WERI-Rb-1 (cell line): ENCODE results near the gene TMEM61.

Experiments
- DNase-seq: peaks from one replicate; pipeline ENCODE4 v3.0.0-alpha.2; 2020
- H3K27ac ChIP-seq: fragments of 250-450 bp; sonication (Bioruptor Pico); 2 replicates; pipeline ENCODE4 v1.5.1; 2020; ENCODE audit warnings: mild to moderate bottlenecking, moderate library complexity
- H3K27me3 ChIP-seq: fragments of 250-450 bp; sonication (Bioruptor Pico); 2 replicates; pipeline ENCODE4 v1.5.1; 2021; ENCODE audit warnings: mild to moderate bottlenecking, low read depth, moderate library complexity; ENCODE audit not compliant: insufficient read depth, severe bottlenecking
- H3K36me3 ChIP-seq: fragments of 250-450 bp; sonication (Bioruptor Pico); 2 replicates; pipeline ENCODE4 v1.5.1; 2020; ENCODE audit warnings: mild to moderate bottlenecking, moderate library complexity
- H3K4me3 ChIP-seq: 2 replicates; pipeline ENCODE4 v1.5.1; 2011; ENCODE audit warnings: low read depth, mild to moderate bottlenecking, control low read depth, low read length
- H3K9me3 ChIP-seq: fragments of 250-450 bp; sonication (Bioruptor Pico); 2 replicates; pipeline ENCODE4 v1.5.1; 2021; ENCODE audit warnings: mild to moderate bottlenecking, moderate library complexity; ENCODE audit not compliant: severe bottlenecking
- TF ChIP-seq, protein P1 (sequence below): IDR thresholded peaks from 2 replicates; pipeline ENCODE4 v1.5.1; 2011; ENCODE audit warnings: low read depth, mild to moderate bottlenecking, control low read depth, inconsistent platforms, low read length

Gene TMEM61

DNA sequence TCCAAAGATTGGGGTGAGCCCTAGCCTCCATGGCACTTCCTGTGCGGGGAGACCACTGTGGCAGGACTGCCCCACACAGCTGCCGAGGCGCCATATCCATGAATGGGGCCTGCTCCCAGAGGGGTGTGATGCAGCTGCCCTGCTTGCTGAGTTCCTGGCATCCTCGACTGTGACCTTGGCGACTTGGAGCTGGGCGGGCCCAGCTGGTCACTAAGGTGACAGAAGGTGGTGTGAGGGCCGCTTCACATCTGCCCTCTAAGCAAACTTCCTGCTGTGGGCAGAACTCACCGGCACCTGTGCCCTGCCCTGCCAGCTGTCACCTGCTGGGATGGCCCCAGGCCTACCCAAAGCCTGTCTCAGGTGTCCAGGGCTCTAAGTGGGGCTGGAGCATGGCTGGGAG, 9.0 kb downstream of the TMEM61 start:
- no peak overlapping the region for H3K4me3 ChIP-seq
- H3K27ac ChIP-seq = no peak overlapping the region
- H3K36me3 ChIP-seq = no peaks in the 10 kb centered on the region
- TF ChIP-seq, protein P1, sequence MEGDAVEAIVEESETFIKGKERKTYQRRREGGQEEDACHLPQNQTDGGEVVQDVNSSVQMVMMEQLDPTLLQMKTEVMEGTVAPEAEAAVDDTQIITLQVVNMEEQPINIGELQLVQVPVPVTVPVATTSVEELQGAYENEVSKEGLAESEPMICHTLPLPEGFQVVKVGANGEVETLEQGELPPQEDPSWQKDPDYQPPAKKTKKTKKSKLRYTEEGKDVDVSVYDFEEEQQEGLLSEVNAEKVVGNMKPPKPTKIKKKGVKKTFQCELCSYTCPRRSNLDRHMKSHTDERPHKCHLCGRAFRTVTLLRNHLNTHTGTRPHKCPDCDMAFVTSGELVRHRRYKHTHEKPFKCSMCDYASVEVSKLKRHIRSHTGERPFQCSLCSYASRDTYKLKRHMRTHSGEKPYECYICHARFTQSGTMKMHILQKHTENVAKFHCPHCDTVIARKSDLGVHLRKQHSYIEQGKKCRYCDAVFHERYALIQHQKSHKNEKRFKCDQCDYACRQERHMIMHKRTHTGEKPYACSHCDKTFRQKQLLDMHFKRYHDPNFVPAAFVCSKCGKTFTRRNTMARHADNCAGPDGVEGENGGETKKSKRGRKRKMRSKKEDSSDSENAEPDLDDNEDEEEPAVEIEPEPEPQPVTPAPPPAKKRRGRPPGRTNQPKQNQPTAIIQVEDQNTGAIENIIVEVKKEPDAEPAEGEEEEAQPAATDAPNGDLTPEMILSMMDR = no peak
- H3K9me3 ChIP-seq = no peaks in the 10 kb centered on the region
- no peak for DNase-seq
- H3K27me3 ChIP-seq = no peaks in the 10 kb centered on the region

DNA sequence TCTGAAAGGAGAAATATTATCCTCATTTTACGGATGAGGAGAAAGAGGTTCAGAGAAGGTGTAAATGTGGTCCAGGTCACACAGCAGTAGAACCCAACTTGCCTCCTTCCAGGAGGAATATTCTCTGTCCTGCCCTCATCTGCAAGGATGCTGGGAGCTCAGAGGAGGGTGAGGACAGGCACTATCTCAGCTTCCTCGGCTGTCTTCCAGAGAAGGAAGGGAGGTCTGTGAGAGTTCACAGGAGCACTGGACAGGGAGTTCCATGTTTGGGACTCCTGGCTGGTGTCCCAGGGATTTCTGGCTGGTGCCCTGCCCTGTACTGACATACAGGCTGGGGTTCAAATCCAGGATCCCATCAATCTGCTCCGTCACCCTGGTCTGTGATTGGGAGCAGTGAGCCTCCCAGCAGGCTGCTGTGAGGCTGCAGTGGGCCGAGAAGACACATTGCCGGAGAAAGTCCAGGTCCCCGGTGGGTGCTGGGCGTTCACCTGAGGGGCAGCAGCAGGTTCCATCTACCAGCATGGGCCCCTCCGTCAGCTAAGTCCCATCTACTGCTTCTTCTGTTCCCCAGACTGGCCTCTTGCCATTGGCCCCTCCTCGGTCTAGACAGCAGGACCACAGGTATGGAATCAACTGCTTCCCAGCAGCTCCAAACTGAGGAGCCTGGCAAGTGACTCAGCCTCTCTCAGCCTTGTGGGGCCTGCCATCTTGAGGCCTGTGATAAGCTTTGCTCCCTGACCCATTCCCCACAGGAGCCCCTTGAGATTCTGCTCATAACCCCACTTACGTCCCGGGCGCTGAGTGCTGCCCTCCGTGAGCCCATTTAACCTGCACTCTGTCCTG, 9.8 kb downstream of the TMEM61 start:
- H3K9me3 ChIP-seq = no peaks in the 10 kb centered on the region
- TF ChIP-seq, protein P1 = peak; percentile 13; the same call in 1 of the 2 replicates
- no peak overlapping the region for H3K4me3 ChIP-seq
- H3K27ac ChIP-seq = no peak overlapping the region
- H3K27me3 ChIP-seq = no peaks in the 10 kb centered on the region
- no peaks in the 10 kb centered on the region for H3K36me3 ChIP-seq
- no peak for DNase-seq

DNA sequence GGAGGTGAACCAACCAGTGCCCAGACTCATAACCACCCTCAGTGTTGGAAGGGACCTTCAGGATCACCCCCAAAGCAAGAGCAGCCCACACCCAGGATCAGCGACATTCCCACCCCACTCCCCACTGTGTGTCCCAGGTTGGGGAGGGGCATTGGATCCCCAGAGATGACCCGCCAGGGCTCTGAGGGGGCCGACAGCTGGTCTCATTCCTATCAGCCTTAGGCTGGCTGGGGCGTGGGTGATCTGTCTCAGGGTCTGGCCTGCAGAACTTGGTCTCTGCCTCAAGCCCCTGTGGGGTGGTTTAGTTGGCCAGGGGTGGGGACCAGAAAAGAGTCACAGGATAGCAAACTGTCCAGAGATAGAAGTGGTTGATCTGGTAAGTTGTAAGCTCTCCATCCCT, 10.5 kb downstream of the TMEM61 start:
- Histone ChIP-seq H3K27ac (no peak overlapping the region), H3K9me3 (no peaks in the 10 kb centered on the region), H3K36me3 (no peaks in the 10 kb centered on the region), H3K27me3 (no peaks in the 10 kb centered on the region), H3K4me3 (no peak overlapping the region)
- DNase-seq = no peak
- TF ChIP-seq, protein P1 = no peak

DNA sequence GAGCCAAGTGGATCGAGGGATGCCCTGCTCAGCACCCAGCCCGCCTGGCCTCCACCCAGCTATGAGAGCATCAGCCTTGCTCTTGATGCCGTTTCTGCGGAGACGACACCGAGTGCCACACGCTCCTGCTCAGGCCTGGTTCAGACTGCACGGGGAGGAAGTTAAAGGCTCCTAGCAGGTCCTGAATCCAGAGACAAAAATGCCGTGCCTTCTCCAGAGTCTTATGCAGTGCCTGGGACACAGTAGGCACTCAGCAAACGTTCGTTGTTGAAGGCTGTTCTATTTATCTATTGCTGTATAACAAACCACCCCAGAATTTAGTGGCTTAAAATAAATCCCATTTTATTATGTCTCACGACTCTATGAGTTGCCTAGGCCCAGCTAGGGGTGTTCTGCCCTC, 11.5 kb downstream of the TMEM61 start:
- H3K9me3 ChIP-seq = no peaks in the 10 kb centered on the region
- no peak for DNase-seq
- no peaks in the 10 kb centered on the region for H3K27me3 ChIP-seq
- no peak overlapping the region for H3K4me3 ChIP-seq
- H3K36me3 ChIP-seq = no peaks in the 10 kb centered on the region
- TF ChIP-seq, protein P1 = no peak
- no peak overlapping the region for H3K27ac ChIP-seq

GRCh38 chr1:54993140-54993539, 12.7 kb downstream of the TMEM61 start:
- no peaks in the 10 kb centered on the region for H3K27me3 ChIP-seq
- no peak for DNase-seq
- TF ChIP-seq, protein P1 = no peak
- H3K9me3 ChIP-seq = no peaks in the 10 kb centered on the region
- no peaks in the 10 kb centered on the region for H3K36me3 ChIP-seq
- H3K4me3 ChIP-seq = no peak overlapping the region
- no peak overlapping the region for H3K27ac ChIP-seq
